Calu3 (cell line): ENCODE data around the gene OBSCN. TPM values are rescaled to one million over a fixed set of nuclear protein-coding genes. Genes with fewer than 3 reads are reported as not detected.

Experiments used
- BruUV-seq: library from RNA; stranded (reverse); fragments of 400-500 nt; replicated peaks from 2 replicates; lab custom pipeline; 2021; lab: Mats Ljungman, UMichigan
- CTCF ChIA-PET: fragments of 300-600 bp; sonication (Branson Sonifier 250); formaldehyde crosslinking; loops from one replicate; lab custom pipeline; 2022; ENCODE audit warnings: antibody characterized with exemption; lab: Charles Lee
- DNase-seq: peaks from one replicate; pipeline ENCODE4 v3.0.0; 2022
- H3K27ac Mint-ChIP-seq: one replicate; pipeline ENCODE4 v1.8.0; 2022; ENCODE audit warnings: mixed read lengths; ENCODE audit not compliant: unreplicated experiment
- H3K27me3 Mint-ChIP-seq: one replicate; pipeline ENCODE4 v1.8.0; 2022; ENCODE audit warnings: mixed read lengths; ENCODE audit not compliant: unreplicated experiment
- H3K36me3 Mint-ChIP-seq: one replicate; pipeline ENCODE4 v1.8.0; 2022; ENCODE audit warnings: mild to moderate bottlenecking, moderate library complexity, mixed read lengths; ENCODE audit not compliant: insufficient read depth, unreplicated experiment
- H3K4me1 Mint-ChIP-seq: one replicate; pipeline ENCODE4 v1.8.0; 2022; ENCODE audit warnings: mild to moderate bottlenecking, low read depth, mixed read lengths; ENCODE audit not compliant: unreplicated experiment
- H3K4me3 Mint-ChIP-seq: one replicate; pipeline ENCODE4 v1.8.0; 2022; ENCODE audit warnings: mild to moderate bottlenecking, low read depth, moderate library complexity, mixed read lengths; ENCODE audit not compliant: unreplicated experiment
- H3K9me3 Mint-ChIP-seq: one replicate; pipeline ENCODE4 v1.8.0; 2022; ENCODE audit warnings: low read depth, mixed read lengths; ENCODE audit not compliant: unreplicated experiment
- CTCF ChIP-seq: fragments of 200-600 bp; IDR thresholded peaks from one replicate; pipeline ENCODE4 v1.8.0; 2022; ENCODE audit warnings: antibody characterized with exemption; ENCODE audit not compliant: unreplicated experiment
- intact Hi-C: fragments of 100-400 bp; cut with micrococcal nuclease; formaldehyde crosslinking; loops from one replicate; pipeline ENCODE4 v1.10.0; 2022; ENCODE audit not compliant: unreplicated experiment
- total RNA-seq: library from RNA; stranded (reverse); gene quantifications from 2 replicates; pipeline ENCODE4 v1.2.3, GENCODE V29; 2022

The OBSCN gene
- total RNA-seq, 1 experiment from 2014 or later = 19.5 TPM

- H3K27me3 Mint-ChIP-seq = no peaks in the 10 kb centered on the region
- H3K27ac Mint-ChIP-seq = peak within 1 kb of the TSS; percentile 90
- peaks cover 37% of the 10 kb centered on the region for H3K36me3 Mint-ChIP-seq
- peak within 1 kb of the TSS; percentile 73 for H3K4me3 Mint-ChIP-seq
- TF ChIP-seq CTCF = peak; percentile 55
- H3K4me1 Mint-ChIP-seq = peaks cover 34% of the 10 kb centered on the region
- CTCF ChIA-PET = interaction anchor here (0.7 kb wide), 1 partner anchor 997 kb away, joined by 8 read pairs; no protein-coding TSS in a partner anchor
- peak; percentile 75 for DNase-seq
- peaks cover under 1% of the 10 kb centered on the region for H3K9me3 Mint-ChIP-seq
- BruUV-seq = no TSS peak
- intact Hi-C loops = loop anchor here (5.0 kb wide), 1 partner anchor 41 kb away; a partner anchor contains a TSS
Observed at GRCh38 chr1:228416217-228416933, 208.5 kb downstream of the OBSCN start, which contains the start of gene TRIM17. Gene TRIM17 (minus strand): TSS chr1:228416861. CDS start chr1:228415072, 1,789 bp downstream.

- peaks cover 37% of the 10 kb centered on the region for H3K36me3 Mint-ChIP-seq
- H3K9me3 Mint-ChIP-seq = peaks cover 2% of the 10 kb centered on the region
- no peaks in the 10 kb centered on the region for H3K27me3 Mint-ChIP-seq
- peak overlapping the region; percentile 90 for H3K27ac Mint-ChIP-seq
- peaks cover 35% of the 10 kb centered on the region for H3K4me1 Mint-ChIP-seq
- TF ChIP-seq CTCF = no peak
- CTCF ChIA-PET = interaction anchor here (0.7 kb wide), 1 partner anchor 997 kb away, joined by 8 read pairs; no protein-coding TSS in a partner anchor
- intact Hi-C loops = loop anchor here (5.0 kb wide), 1 partner anchor 40 kb away; a partner anchor contains a TSS
- no peak for DNase-seq
- BruUV-seq = no TSS peak
- H3K4me3 Mint-ChIP-seq = peak overlapping the region; percentile 73
Observed at GRCh38 chr1:228417061-228417460, 209.2 kb downstream of the OBSCN start.

GRCh38 chr1:228417483-228418203 is 209.8 kb downstream of the OBSCN start:
- CTCF ChIA-PET = no interaction called here
- DNase-seq = peak; percentile 53
- H3K27me3 Mint-ChIP-seq = no peaks in the 10 kb centered on the region
- no peak for TF ChIP-seq CTCF
- peak overlapping the region; percentile 90 for H3K27ac Mint-ChIP-seq
- peaks cover 2% of the 10 kb centered on the region for H3K9me3 Mint-ChIP-seq
- H3K36me3 Mint-ChIP-seq = peaks cover 37% of the 10 kb centered on the region
- peak overlapping the region; percentile 73 for H3K4me3 Mint-ChIP-seq
- no TSS peak for BruUV-seq
- H3K4me1 Mint-ChIP-seq = peaks cover 41% of the 10 kb centered on the region
- intact Hi-C loops = loop anchor here (5.0 kb wide), 1 partner anchor 40 kb away; a partner anchor contains a TSS

- peaks cover 2% of the 10 kb centered on the region for H3K9me3 Mint-ChIP-seq
- H3K36me3 Mint-ChIP-seq = peaks cover 21% of the 10 kb centered on the region
- CTCF ChIA-PET = interaction anchor here (0.6 kb wide), 1 partner anchor 63 kb away, joined by 4 read pairs; no protein-coding TSS in a partner anchor
- no peak for DNase-seq
- no peaks in the 10 kb centered on the region for H3K27me3 Mint-ChIP-seq
- no TSS peak for BruUV-seq
- H3K27ac Mint-ChIP-seq = no peak overlapping the region
- TF ChIP-seq CTCF = no peak
- H3K4me1 Mint-ChIP-seq = peaks cover 42% of the 10 kb centered on the region
- no peak overlapping the region for H3K4me3 Mint-ChIP-seq
- intact Hi-C loops = no loop called here
Observed at GRCh38 chr1:228420968-228421826, 213.4 kb downstream of the OBSCN start.
